GM18507 (cell line): Measurements from ENCODE around the gene GPR176.

Source experiments
- DNase-seq: peaks from one replicate; pipeline ENCODE4 v3.0.0; 2011; ENCODE audit warnings: low read depth; ENCODE audit not compliant: insufficient read length; ENCODE audit errors: extremely low spot score
- FAIRE-seq: peaks from 2 replicates; lab custom pipeline; 2011; peaks lifted over from hg19 to GRCh38; lab: Jason Lieb, UNC

GPR176 gene

GRCh38 chr15:39937696-39938095, 17.6 kb upstream of the GPR176 start:
- no peak for FAIRE-seq
- DNase-seq = no peak

GRCh38 chr15:39936681-39937080, 16.6 kb upstream of the GPR176 start:
- no peak for DNase-seq
- no peak for FAIRE-seq

- no peak for FAIRE-seq
These were observed 16.1 kb upstream of the GPR176 start for GRCh38 chr15:39936187-39936586.

GRCh38 chr15:39935241-39935640, 15.2 kb upstream of the GPR176 start:
- no peak for DNase-seq

More at GRCh38 chr15:39936187-39936586, 16.1 kb upstream of the GPR176 start:
- DNase-seq = no peak

GRCh38 chr15:39934397-39935071, 14.5 kb upstream of the GPR176 start:
- DNase-seq (no peak), FAIRE-seq (no peak)

More at GRCh38 chr15:39935241-39935640, 15.2 kb upstream of the GPR176 start:
- no peak for FAIRE-seq

- DNase-seq (no peak), FAIRE-seq (no peak)
These were observed 11.5 kb upstream of the GPR176 start for GRCh38 chr15:39931615-39932014.

GRCh38 chr15:39926526-39926925, 6.5 kb upstream of the GPR176 start:
- DNase-seq (no peak), FAIRE-seq (no peak)

- FAIRE-seq (no peak), DNase-seq (no peak)
These were observed 5.2 kb upstream of the GPR176 start for GRCh38 chr15:39925112-39925842.

GRCh38 chr15:39924437-39924836, 4.4 kb upstream of the GPR176 start:
- DNase-seq (no peak), FAIRE-seq (no peak)

- FAIRE-seq (no peak), DNase-seq (no peak)
These were observed 2.5 kb upstream of the GPR176 start for GRCh38 chr15:39922462-39923092.

- DNase-seq (no peak), FAIRE-seq (no peak)
These were observed 1.2 kb upstream of the GPR176 start for GRCh38 chr15:39921274-39921638.

- peak; percentile 81 for DNase-seq
- FAIRE-seq = peak; percentile 85
These were observed 626 bp upstream of the GPR176 start for GRCh38 chr15:39920510-39921273.

GRCh38 chr15:39919411-39919747, 687 bp downstream of the GPR176 start:
- DNase-seq (no peak), FAIRE-seq (no peak)

GRCh38 chr15:39918688-39919385, 1.2 kb downstream of the GPR176 start:
- DNase-seq (no peak), FAIRE-seq (no peak)

GRCh38 chr15:39914977-39915376, 5.1 kb downstream of the GPR176 start:
- FAIRE-seq = no peak
- DNase-seq = no peak

GRCh38 chr15:39909007-39909406, 11.1 kb downstream of the GPR176 start:
- FAIRE-seq = no peak
- no peak for DNase-seq

GRCh38 chr15:39908186-39908585, 11.9 kb downstream of the GPR176 start:
- no peak for FAIRE-seq

GRCh38 chr15:39907216-39907615, 12.8 kb downstream of the GPR176 start:
- FAIRE-seq (no peak), DNase-seq (no peak)

More at GRCh38 chr15:39908186-39908585, 11.9 kb downstream of the GPR176 start:
- no peak for DNase-seq

- no peak for DNase-seq
- no peak for FAIRE-seq
These were observed 16.0 kb downstream of the GPR176 start for GRCh38 chr15:39904115-39904514.
